Activated T-cell treated with anti-CD3 and anti-CD28 coated beads, Interleukin-2, amount 50 U/mL, for 24 hours (primary cell): Measurements from ENCODE around the gene FBXW2.
A peak's percentile ranks its signal among the peaks of the same experiment; 100 is the strongest.

Experiments
- DNase-seq: peaks from one replicate; pipeline ENCODE4 v3.0.0-alpha.2; 2020
- H3K27ac Mint-ChIP-seq: 2 replicates; pipeline ENCODE4 v1.8.0; 2020; ENCODE audit warnings: mild to moderate bottlenecking, mixed read lengths
- H3K27me3 Mint-ChIP-seq: 2 replicates; pipeline ENCODE4 v1.8.0; 2020; ENCODE audit warnings: mixed read lengths
- H3K36me3 Mint-ChIP-seq: 2 replicates; pipeline ENCODE4 v1.8.0; 2020; ENCODE audit warnings: low read depth, mixed read lengths
- H3K4me1 Mint-ChIP-seq: 2 replicates; pipeline ENCODE4 v1.8.0; 2020; ENCODE audit warnings: low read depth, mixed read lengths
- H3K4me3 Mint-ChIP-seq: 2 replicates; pipeline ENCODE4 v1.8.0; 2020; ENCODE audit warnings: mild to moderate bottlenecking, moderate library complexity, mixed read lengths
- H3K9me3 Mint-ChIP-seq: 2 replicates; pipeline ENCODE4 v1.8.0; 2020; ENCODE audit warnings: mixed read lengths

Gene FBXW2, protein sequence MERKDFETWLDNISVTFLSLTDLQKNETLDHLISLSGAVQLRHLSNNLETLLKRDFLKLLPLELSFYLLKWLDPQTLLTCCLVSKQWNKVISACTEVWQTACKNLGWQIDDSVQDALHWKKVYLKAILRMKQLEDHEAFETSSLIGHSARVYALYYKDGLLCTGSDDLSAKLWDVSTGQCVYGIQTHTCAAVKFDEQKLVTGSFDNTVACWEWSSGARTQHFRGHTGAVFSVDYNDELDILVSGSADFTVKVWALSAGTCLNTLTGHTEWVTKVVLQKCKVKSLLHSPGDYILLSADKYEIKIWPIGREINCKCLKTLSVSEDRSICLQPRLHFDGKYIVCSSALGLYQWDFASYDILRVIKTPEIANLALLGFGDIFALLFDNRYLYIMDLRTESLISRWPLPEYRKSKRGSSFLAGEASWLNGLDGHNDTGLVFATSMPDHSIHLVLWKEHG

GRCh38 chr9:120792898-120793765 is at the start of gene FBXW2:
TSS of gene FBXW2 (minus strand) at chr9:120793416. CDS start at chr9:120788258, 5,158 bp downstream.
- H3K36me3 Mint-ChIP-seq, result peaks cover 55% of the 10 kb centered on the region
- H3K27me3 Mint-ChIP-seq, result no peaks in the 10 kb centered on the region
- DNase-seq, result peak; percentile 94
- H3K9me3 Mint-ChIP-seq, result no peaks in the 10 kb centered on the region
- H3K4me1 Mint-ChIP-seq, result peaks cover 50% of the 10 kb centered on the region
- peak within 1 kb of the TSS; percentile 86 for H3K4me3 Mint-ChIP-seq
- peak within 1 kb of the TSS; percentile 95 for H3K27ac Mint-ChIP-seq

DNA sequence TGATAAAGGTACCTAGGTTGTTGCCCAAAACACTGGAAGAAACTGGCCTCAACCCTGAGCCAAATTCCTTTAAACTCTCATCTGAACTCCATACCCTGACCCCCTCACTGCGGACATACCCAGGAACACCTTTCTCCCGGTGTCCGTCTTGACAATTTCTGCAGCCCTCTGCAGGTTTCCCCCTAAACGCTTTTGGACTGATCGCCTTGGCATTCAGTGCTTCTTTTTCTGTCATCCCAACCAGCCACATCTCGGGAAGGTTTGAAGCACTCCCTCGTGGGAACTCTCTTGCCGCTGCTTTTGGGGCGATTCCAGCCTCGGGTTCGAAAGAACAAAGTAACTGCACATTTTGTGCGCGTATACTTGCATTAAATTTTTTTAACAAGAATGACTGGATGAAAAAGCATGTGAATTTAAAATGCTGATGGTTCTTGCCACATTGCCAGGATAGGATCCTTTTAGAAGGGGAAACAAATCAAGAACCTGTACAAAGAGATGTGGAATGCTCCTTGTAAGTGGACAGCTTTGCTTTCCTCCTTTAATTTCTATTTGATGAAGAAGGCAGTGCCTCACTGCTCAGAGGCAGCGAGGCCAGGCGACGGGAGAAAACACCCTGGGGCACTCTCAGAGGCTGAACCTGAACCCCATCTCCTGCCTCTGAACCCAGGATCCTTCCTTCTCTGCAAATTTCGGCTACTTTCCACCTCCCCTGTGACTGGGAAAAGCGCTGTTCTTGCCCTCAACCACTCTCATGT is 48.9 kb upstream of the FBXW2 start:
- DNase-seq, result no peak
- Mint-ChIP-seq H3K27me3 (no peaks in the 10 kb centered on the region), H3K4me3 (peak overlapping the region; percentile 98), H3K4me1 (peaks cover 78% of the 10 kb centered on the region), H3K36me3 (peaks cover 87% of the 10 kb centered on the region), H3K27ac (peak overlapping the region; percentile 97), H3K9me3 (no peaks in the 10 kb centered on the region)

GRCh38 chr9:120839146-120839545 is 45.9 kb upstream of the FBXW2 start:
- peak overlapping the region; percentile 83 for H3K27ac Mint-ChIP-seq
- H3K4me1 Mint-ChIP-seq, result peaks cover 58% of the 10 kb centered on the region
- H3K4me3 Mint-ChIP-seq, result peak overlapping the region; percentile 26
- H3K9me3 Mint-ChIP-seq, result no peaks in the 10 kb centered on the region
- no peaks in the 10 kb centered on the region for H3K27me3 Mint-ChIP-seq
- peaks cover 80% of the 10 kb centered on the region for H3K36me3 Mint-ChIP-seq
- DNase-seq, result no peak

DNA sequence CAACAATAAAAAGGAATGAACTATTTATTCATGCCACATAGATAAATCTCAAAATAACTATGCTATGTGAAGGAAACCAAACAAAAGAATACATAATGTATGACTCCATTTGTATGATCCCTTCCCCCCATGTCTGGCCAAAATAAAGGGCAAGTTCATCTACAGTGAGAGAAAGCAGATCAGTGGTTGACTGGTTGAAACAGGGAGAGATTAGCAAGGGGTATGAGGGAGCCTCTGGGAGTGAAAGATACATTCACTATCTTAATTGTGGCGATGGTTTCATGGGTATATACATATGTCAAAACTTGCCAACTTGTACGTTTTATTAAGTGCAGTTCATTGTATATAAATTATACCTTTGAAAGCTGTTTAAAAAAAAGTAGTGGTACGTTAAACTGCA is 44.7 kb upstream of the FBXW2 start:
- Mint-ChIP-seq H3K27ac (peak overlapping the region; percentile 67), H3K4me1 (peaks cover 52% of the 10 kb centered on the region), H3K36me3 (peaks cover 75% of the 10 kb centered on the region), H3K4me3 (no peak overlapping the region), H3K9me3 (no peaks in the 10 kb centered on the region), H3K27me3 (no peaks in the 10 kb centered on the region)
- DNase-seq, result no peak

DNA sequence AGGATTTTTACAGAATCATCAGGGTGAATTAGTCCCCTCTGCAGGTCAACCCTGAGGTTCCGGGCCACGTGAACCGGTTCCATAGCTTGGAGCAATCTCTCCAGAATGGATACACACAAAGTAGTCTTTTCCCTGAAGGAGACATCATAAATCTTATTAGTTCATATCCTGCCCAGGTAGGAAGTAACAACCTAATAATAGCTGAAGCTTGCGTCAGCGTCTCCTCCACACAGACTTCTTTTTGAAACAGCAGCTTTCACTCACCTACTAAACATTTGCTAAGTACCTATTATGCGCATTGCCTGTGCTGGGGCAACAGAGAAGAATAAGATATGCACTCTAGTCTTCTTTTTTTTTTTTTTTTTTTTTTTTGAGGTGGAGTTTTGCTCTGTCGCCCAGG is 40.1 kb upstream of the FBXW2 start:
- no peaks in the 10 kb centered on the region for H3K27me3 Mint-ChIP-seq
- H3K4me3 Mint-ChIP-seq, result no peak overlapping the region
- H3K27ac Mint-ChIP-seq, result no peak overlapping the region
- peaks cover 83% of the 10 kb centered on the region for H3K36me3 Mint-ChIP-seq
- DNase-seq, result no peak
- peaks cover 25% of the 10 kb centered on the region for H3K4me1 Mint-ChIP-seq
- no peaks in the 10 kb centered on the region for H3K9me3 Mint-ChIP-seq

DNA sequence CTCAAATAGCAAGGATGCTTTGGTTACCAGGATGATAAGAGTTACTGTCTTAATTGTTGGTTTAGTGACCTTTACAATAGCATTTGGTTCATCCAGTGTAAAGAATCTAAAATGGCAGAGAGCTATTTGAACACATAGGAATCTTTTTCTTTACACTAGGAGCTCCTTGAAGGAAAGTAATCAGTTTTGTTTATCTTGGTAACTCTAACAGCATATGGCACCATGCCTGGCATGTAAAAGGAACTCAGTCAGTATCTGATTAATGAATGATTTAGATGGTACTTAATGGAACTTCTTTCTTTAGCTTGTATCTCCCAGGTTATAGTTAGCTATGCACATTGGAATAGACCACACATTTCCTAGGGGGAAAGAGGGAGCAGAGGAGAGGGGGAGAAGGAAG is 39.6 kb upstream of the FBXW2 start:
- Mint-ChIP-seq H3K27me3 (no peaks in the 10 kb centered on the region), H3K27ac (no peak overlapping the region), H3K9me3 (no peaks in the 10 kb centered on the region), H3K4me3 (no peak overlapping the region), H3K36me3 (peaks cover 82% of the 10 kb centered on the region), H3K4me1 (peaks cover 20% of the 10 kb centered on the region)
- DNase-seq, result no peak

- no peaks in the 10 kb centered on the region for H3K9me3 Mint-ChIP-seq
- no peaks in the 10 kb centered on the region for H3K27me3 Mint-ChIP-seq
- DNase-seq, result no peak
- peak overlapping the region; percentile 26 for H3K27ac Mint-ChIP-seq
- H3K36me3 Mint-ChIP-seq, result peaks cover 89% of the 10 kb centered on the region
- H3K4me3 Mint-ChIP-seq, result no peak overlapping the region
- H3K4me1 Mint-ChIP-seq, result peaks cover 9% of the 10 kb centered on the region
These were observed 37.6 kb upstream of the FBXW2 start for GRCh38 chr9:120830865-120831264.

DNA sequence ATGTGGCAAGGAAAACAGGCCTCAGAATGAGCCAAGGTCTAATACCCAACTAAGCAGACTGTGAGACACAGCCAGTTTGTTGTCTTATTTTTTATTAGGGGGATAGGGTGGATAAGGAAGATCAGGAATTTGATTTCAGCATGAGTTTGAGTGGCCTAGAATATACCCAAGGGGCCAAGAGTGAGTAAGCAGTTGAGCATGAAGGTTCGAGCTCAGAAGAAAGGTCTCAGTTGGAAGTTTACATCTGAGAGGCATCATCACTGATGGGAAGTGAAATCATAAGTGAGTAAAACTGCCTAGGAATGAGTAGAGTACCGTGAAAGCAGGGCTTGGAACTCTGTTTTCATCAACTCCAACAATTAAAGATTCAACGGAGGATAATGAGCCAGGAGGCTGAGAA is 36.9 kb upstream of the FBXW2 start:
- Mint-ChIP-seq H3K4me3 (no peak overlapping the region), H3K36me3 (peaks cover 88% of the 10 kb centered on the region), H3K27ac (peak overlapping the region; percentile 20), H3K4me1 (peaks cover 8% of the 10 kb centered on the region), H3K27me3 (no peaks in the 10 kb centered on the region), H3K9me3 (no peaks in the 10 kb centered on the region)
- no peak for DNase-seq

DNA sequence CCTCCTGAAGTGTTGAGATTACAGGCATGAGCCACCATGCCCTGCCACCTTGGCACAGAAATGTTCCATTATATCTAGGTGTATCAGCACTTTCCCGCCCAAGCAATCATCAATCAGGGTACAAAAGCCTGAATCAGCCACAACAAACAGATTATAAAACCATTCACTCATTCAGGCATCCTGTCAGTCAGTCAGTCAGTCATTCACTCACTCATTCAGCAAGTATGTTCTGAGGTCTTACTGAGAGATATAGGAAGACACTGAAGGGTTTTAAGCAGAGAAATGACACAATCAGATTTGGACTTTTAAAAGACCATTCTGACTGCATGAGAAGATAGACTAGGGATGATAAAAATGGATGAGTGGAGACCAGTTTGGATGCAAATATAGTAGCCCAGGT is 36.4 kb upstream of the FBXW2 start:
- no peak for DNase-seq
- peaks cover 88% of the 10 kb centered on the region for H3K36me3 Mint-ChIP-seq
- H3K4me1 Mint-ChIP-seq, result peaks cover 10% of the 10 kb centered on the region
- H3K27me3 Mint-ChIP-seq, result no peaks in the 10 kb centered on the region
- no peaks in the 10 kb centered on the region for H3K9me3 Mint-ChIP-seq
- no peak overlapping the region for H3K4me3 Mint-ChIP-seq
- peak overlapping the region; percentile 20 for H3K27ac Mint-ChIP-seq

DNA sequence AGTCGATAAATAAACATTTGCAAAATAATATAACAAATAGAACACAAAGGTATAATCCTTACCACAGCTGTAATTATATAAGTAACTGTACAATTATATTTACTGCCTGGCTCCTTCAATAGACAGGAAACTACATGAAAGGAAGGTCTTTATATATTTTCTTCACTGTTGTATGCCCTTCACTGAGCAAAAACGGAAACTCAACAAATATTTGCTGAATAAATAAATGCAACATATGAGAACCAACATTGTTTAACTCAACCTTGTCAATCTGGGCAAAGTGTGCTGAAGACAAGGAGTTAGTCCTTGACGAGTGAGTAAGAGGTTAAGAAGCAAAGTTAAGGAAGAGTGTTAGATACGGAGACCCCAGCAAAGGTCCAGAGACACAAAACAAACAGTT is 26.9 kb upstream of the FBXW2 start:
- H3K4me3 Mint-ChIP-seq, result no peak overlapping the region
- no peaks in the 10 kb centered on the region for H3K27me3 Mint-ChIP-seq
- H3K27ac Mint-ChIP-seq, result no peak overlapping the region
- no peaks in the 10 kb centered on the region for H3K9me3 Mint-ChIP-seq
- peaks cover 3% of the 10 kb centered on the region for H3K4me1 Mint-ChIP-seq
- H3K36me3 Mint-ChIP-seq, result peaks cover 95% of the 10 kb centered on the region
- no peak for DNase-seq

GRCh38 chr9:120818595-120818994 is 25.4 kb upstream of the FBXW2 start:
- no peak overlapping the region for H3K27ac Mint-ChIP-seq

DNA sequence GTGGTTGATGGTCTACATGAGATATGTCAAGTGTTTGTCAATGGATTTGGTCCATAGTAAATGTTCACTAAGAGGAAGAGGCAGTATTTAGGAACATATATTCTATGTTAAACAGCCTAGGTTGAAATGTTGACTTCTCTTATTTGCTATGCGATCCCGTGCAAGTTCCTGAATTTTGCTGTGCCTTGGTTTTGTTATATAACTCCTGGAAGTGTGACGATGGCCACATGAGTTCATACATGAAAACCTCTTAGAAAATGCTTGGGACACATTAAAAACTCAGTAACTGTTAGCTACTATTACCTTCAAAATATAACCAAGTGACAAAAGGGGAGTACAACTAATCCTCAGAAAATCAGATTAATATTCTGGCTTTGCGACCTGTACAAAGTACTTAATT is 21.9 kb upstream of the FBXW2 start:
- H3K4me1 Mint-ChIP-seq, result peaks cover 9% of the 10 kb centered on the region
- no peak overlapping the region for H3K4me3 Mint-ChIP-seq
- H3K36me3 Mint-ChIP-seq, result peaks cover 78% of the 10 kb centered on the region
- H3K9me3 Mint-ChIP-seq, result no peaks in the 10 kb centered on the region
- H3K27ac Mint-ChIP-seq, result no peak overlapping the region
- no peaks in the 10 kb centered on the region for H3K27me3 Mint-ChIP-seq
- DNase-seq, result no peak

More at GRCh38 chr9:120818595-120818994, 25.4 kb upstream of the FBXW2 start:
- no peak overlapping the region for H3K4me3 Mint-ChIP-seq
- no peaks in the 10 kb centered on the region for H3K27me3 Mint-ChIP-seq
- H3K4me1 Mint-ChIP-seq, result peaks cover 3% of the 10 kb centered on the region
- H3K9me3 Mint-ChIP-seq, result no peaks in the 10 kb centered on the region
- DNase-seq, result no peak
- H3K36me3 Mint-ChIP-seq, result peaks cover 88% of the 10 kb centered on the region

GRCh38 chr9:120808931-120809330 is 15.7 kb upstream of the FBXW2 start:
- H3K9me3 Mint-ChIP-seq, result peaks cover 34% of the 10 kb centered on the region
- peaks cover 9% of the 10 kb centered on the region for H3K4me1 Mint-ChIP-seq
- H3K27ac Mint-ChIP-seq, result no peak overlapping the region
- no peak overlapping the region for H3K4me3 Mint-ChIP-seq
- no peaks in the 10 kb centered on the region for H3K27me3 Mint-ChIP-seq
- DNase-seq, result no peak
- peaks cover 66% of the 10 kb centered on the region for H3K36me3 Mint-ChIP-seq

- no peak for DNase-seq
- Mint-ChIP-seq H3K4me1 (no peaks in the 10 kb centered on the region), H3K36me3 (peaks cover 66% of the 10 kb centered on the region), H3K27ac (no peak overlapping the region), H3K4me3 (no peak overlapping the region), H3K9me3 (peaks cover 34% of the 10 kb centered on the region), H3K27me3 (no peaks in the 10 kb centered on the region)
These were observed 14.6 kb upstream of the FBXW2 start for GRCh38 chr9:120807607-120808379.
